T47D (cell line): Measurements from ENCODE around the gene B4GALT6.
"Not testable (repeated sequence)": the region's sequence is repeated elsewhere in the genome, so short reads cannot be mapped to it uniquely, and the experiment has no call there.

Experiments
- DNase-seq, 2 experiments: peaks; one replicate each; pipeline versions ENCODE4 v3.0.0 to v3.0.0-alpha.2; 2011 to 2012; ENCODE audit warnings: low read depth in 1 of 2, low spot score in 1 of 2
- JUND ChIP-seq: IDR thresholded peaks from 2 replicates; pipeline ENCODE4 v1.6.1; 2012; ENCODE audit warnings: low read depth
- in situ Hi-C: cut with HindIII; loops from 2 replicates; pipeline ENCODE4 v1.10.0; 2016; ENCODE audit warnings: low sequenced_read_pairs, low pct_unique_long_range_greater_than_20kb

B4GALT6 gene

GRCh38 chr18:31684279-31685096, at the start of gene B4GALT6:
Gene B4GALT6 (minus strand): TSS chr18:31684581. CDS start chr18:31684426, 155 bp downstream.
- in situ Hi-C loops = no loop called here
- peak; percentile 9 to 26 for DNase-seq
- TF ChIP-seq JUND = no peak

GRCh38 chr18:31731628-31732027, 47.2 kb upstream of the B4GALT6 start:
- DNase-seq = no peak
- in situ Hi-C loops = no loop called here
- no peak for TF ChIP-seq JUND

GRCh38 chr18:31729196-31729595, 44.8 kb upstream of the B4GALT6 start:
- in situ Hi-C loops, DNase-seq: not testable (repeated sequence)

- in situ Hi-C loops = no loop called here
- no peak for TF ChIP-seq JUND
- peak in 1 of 2 experiments; percentile 26 for DNase-seq
Measured at GRCh38 chr18:31723990-31724711, 39.8 kb upstream of the B4GALT6 start.

- in situ Hi-C loops = no loop called here
- peak in 1 of 2 experiments; percentile 37 for DNase-seq
- no peak for TF ChIP-seq JUND
Measured at GRCh38 chr18:31723639-31723989, 39.2 kb upstream of the B4GALT6 start.

GRCh38 chr18:31722369-31722957, 38.1 kb upstream of the B4GALT6 start:
- in situ Hi-C loops = no loop called here
- TF ChIP-seq JUND = no peak
- peak; percentile 57 to 85 for DNase-seq

- TF ChIP-seq JUND = no peak
- in situ Hi-C loops = no loop called here
- no peak for DNase-seq
Measured at GRCh38 chr18:31721601-31722000, 37.2 kb upstream of the B4GALT6 start.

GRCh38 chr18:31720867-31721266, 36.5 kb upstream of the B4GALT6 start:
- no peak for TF ChIP-seq JUND
- no peak for DNase-seq
- in situ Hi-C loops = no loop called here

GRCh38 chr18:31719363-31720006, 35.1 kb upstream of the B4GALT6 start:
- in situ Hi-C loops = no loop called here
- no peak for DNase-seq
- TF ChIP-seq JUND = no peak

GRCh38 chr18:31718386-31718785, 34.0 kb upstream of the B4GALT6 start:
- no peak for TF ChIP-seq JUND
- no peak for DNase-seq
- in situ Hi-C loops = no loop called here

- TF ChIP-seq JUND = no peak
- in situ Hi-C loops = no loop called here
- no peak for DNase-seq
Measured at GRCh38 chr18:31716362-31716761, 32.0 kb upstream of the B4GALT6 start.

- in situ Hi-C loops = no loop called here
- no peak for DNase-seq
- TF ChIP-seq JUND = no peak
Measured at GRCh38 chr18:31711365-31712172, 27.2 kb upstream of the B4GALT6 start.
